ENCODE data around the gene ADCY1.

Gene ADCY1

DNA sequence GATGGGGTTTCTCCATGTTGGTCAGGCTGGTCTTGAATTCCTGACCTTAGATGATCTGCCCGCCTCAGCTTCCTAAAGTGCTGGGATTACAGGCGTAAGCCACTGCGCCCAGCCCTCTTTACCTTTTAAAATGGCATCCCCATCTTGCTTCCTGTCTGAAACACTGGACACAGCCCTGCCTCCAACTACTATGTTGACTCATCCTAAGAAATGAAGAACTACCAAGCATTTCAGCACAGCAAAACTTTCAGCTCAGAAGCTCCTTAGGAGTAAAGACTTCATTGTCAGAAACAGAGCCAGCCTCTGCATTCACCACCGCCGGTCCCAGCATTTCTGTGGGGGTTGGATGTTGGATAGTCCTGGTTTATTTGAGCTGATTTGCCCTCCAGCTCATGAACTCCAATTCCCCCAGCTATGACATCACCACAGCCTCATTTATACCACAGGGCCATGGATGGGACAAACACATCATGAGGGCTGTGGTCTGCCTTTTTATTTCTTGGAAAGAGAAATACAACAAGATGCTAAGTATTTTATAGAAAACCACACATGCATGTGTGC, 123.5 kb downstream of the ADCY1 start:
- no peak for DNase-seq

- DNase-seq: no peak
These were observed 124.3 kb downstream of the ADCY1 start for GRCh38 chr7:45698303-45699014.

DNA sequence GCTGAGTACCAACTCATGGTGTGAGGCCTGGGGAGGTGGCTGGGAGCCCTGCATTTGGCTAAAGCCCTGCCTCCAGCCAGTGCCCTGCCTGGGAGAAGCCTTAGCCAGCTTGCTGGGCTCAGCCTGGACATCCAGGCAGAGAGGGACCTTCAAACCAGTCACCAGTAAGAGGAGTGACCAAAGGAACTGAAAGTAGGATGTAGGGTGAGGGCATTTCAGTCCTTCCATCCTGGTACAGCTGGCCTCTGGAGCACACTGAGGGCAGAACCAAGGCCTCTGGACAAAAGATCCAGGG, 124.8 kb downstream of the ADCY1 start:
- DNase-seq: no peak

DNA sequence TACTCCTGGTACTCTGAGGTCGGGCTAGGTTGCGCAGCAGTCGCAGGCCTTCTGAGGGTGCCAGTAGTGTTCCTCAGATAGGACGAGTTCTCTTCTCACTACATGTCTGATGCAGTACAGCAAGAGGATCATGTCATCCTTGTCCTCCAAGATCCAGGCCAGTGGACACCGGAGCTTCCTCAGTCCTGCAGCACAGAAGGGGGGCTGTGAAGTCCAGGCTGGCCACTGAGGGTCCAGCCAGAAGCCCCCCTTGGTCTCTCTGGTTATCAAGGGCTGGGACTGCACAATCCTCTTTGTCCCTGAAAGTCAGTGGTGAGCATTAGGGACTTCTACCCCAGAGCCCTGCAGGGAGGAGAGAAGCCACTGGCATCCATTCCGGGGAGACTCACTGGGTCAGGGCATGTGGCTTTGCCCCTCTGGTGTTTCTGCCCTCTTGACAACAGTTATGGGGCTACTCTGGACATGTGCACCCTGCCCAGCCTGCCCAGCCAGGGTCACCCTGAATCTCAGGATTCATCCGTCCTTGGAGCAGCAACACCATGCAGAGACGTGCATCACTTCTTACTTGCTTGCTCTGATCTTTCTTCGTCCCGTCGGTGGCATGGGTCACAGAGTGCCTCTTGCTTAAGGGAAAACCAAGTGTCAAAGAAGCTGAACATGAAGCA, 125.7 kb downstream of the ADCY1 start:
- no peak for DNase-seq

DNA sequence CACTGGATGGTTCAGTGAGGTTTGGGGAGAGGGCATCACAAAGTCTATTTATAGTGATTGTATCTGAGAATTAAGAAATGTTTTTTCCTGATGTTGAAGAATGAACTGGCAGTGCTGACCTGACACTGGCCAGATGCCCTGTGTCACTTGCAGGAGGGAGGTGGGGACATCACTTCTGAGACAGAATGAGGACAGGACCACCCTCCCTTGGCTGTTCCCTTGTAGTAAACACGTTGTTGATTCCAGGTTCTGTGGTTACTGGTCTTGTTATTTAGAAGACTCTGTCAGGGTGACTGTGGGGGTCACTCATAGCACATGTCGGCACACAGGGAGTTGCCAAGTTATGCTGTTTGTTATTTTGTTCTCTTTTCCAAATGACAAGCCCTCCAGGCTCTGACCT, 126.4 kb downstream of the ADCY1 start:
- no peak for DNase-seq

DNA sequence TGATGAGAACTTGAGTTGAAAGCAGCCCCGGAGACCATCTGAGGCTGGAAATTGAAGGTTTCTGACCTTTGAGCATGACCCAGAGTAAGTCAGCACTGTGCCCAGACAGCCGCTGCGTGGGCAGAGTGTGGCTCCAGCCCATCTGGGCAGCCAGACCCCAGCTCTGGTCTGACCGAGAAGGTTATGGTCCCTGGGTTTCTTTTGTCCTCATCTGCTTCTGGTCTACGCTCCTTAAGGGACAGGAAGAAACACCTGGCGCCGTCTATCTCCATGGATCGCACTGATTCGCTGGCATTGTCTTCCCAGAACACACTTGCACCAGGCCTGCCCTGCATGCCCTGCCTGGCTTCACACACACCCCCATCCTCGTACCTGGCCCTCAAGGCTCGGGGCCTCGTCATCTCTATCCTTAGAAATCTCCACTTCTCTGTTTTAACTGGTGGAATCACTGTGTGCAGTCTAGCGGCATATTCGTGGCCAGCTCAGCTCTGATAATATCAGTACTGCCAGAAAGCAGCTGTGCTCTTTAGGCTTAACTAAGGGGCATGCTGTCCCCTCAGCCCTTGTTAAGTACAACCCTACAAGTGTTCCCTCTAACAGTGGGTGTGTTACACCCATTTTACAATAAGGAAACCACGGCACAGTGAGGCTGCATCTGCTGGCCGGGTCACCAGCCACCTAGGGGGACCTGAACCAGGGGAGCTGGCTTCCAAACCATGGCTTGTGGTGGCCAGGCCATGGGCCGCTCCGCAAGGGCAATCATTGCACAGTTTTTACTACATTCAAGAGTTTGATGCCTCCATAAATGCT, 127.7 kb downstream of the ADCY1 start:
- DNase-seq: no peak

- DNase-seq: no peak
These were observed 128.6 kb downstream of the ADCY1 start for GRCh38 chr7:45702751-45703150.

- DNase-seq: no peak
These were observed 129.2 kb downstream of the ADCY1 start for GRCh38 chr7:45703373-45703821.

- no peak for DNase-seq
These were observed 129.9 kb downstream of the ADCY1 start for GRCh38 chr7:45703911-45704682.

DNA sequence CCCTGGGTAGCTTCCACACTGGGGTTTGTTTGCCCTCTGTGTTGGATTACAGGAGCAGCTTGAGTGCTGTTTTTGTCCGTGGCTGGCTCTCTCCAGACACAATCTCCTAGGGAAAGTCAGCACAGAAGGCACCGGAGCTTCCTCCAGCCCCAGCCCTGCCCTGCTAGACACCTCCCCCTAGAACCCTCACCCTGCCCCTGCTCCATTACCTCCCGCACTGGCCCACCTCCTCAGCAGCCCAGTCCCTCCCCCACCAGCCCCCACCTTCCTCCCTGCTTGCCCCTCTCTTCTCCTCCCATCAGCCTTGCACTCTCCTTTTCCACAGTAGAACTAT, 130.5 kb downstream of the ADCY1 start:
- DNase-seq: no peak

- no peak for DNase-seq
These were observed 134.1 kb downstream of the ADCY1 start for GRCh38 chr7:45708046-45708950.

GRCh38 chr7:45709168-45710042, 135.2 kb downstream of the ADCY1 start:
- no peak for DNase-seq

GRCh38 chr7:45710271-45711160, 136.3 kb downstream of the ADCY1 start:
- DNase-seq: no peak

DNA sequence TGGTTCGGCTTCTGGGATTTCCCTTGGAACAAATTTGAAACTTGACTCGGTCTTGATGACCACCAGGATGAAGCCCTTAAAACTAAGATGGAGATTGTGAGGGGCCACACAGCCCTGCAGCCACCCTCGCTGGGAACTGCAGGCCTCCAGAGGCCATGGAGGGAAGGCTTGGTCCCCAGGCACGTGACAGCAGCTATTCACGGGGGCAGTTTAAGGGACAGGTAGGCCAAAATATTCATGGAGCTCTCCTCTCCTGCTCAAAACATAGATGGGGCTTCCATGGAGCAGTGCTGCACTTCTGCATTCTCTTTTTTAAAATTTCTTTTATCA, 137.0 kb downstream of the ADCY1 start:
- DNase-seq: no peak

DNA sequence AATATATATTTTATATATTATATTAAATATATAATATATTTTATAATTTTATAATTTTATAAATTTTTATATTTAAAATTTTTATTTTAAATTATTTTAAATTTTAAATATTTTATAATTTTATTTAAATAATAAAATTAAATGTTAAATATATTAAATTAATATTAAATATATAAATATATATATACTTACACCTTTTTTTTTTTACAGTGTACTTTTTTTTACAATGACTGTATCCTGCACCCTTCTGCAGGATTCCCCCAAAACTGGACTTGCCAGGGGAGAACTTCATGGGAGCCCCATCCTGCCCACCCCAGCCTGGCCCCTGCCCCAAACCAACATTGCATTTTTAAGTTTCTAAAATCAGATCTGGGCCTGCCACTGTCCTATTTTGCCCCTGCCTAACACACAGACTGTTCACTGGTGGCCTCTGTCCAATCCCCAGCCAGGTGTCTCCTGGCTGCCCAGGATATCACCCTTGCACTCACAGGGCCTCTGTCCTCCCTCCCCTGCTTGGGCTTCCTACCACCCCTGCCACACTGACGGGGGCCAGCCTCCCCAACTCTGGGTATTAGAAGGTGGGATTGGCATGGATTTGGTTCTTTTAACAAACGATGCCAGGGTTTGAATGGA, 138.0 kb downstream of the ADCY1 start:
- no peak for DNase-seq

GRCh38 chr7:45712872-45713668, 138.9 kb downstream of the ADCY1 start:
- no peak for DNase-seq

DNA sequence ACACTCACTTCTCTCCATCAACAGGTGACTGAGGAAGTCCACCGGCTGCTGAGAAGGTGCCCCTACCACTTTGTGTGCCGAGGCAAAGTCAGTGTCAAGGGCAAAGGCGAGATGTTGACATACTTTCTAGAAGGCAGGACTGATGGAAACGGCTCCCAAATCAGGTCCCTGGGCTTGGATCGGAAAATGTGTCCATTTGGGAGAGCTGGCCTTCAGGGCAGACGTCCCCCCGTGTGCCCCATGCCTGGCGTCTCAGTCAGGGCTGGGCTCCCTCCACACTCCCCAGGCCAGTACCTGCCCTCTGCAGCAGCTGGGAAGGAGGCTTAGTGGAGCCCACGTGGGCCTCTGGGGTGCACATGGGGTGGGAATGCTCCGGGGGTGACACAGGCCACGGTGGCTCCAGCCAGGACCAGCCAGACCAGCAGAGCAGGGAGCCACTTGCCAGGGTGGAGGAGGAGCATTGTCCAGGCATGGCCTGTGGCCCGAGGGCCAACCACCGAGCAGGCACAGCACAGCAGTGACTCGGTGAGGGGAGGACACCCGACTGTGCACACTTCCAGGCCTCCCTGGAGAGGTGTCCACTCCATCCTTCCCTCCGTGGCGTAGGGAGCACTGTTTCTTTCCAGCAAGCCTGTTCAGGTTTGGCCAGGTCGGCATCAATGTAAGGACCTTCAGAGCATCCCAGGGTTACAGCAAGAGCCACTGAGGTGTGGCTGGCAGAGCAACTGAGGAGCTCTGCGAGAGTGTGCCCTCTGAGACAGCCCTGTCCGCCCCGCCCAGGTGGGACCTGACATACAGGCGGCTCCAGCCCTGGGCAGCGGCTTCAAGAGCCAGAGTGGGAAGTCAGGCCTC, 139.7 kb downstream of the ADCY1 start:
- no peak for DNase-seq

- no peak for DNase-seq
These were observed 140.3 kb downstream of the ADCY1 start for GRCh38 chr7:45714521-45714820.

Measured in COR-L47 (cell line).